ENCODE results near the gene NGEF. TPM values are rescaled to one million over a fixed set of nuclear protein-coding genes. Genes with fewer than 3 reads are reported as not detected.

Gene NGEF
- total RNA-seq, 1 donor from 2014 or later = 1.2 TPM

- peaks cover under 1% of the 10 kb centered on the region for H3K27me3 Mint-ChIP-seq
- no peak for DNase-seq (ENCODE audit: low spot score, unreplicated experiment)
- H3K4me3 Mint-ChIP-seq (ENCODE audit: low read depth) = no peak overlapping the region
- no peak for TF ChIP-seq CTCF (IDR thresholded peaks at IDR 0.05; ENCODE audit: unreplicated experiment)
- no peaks in the 10 kb centered on the region for H3K9me3 Mint-ChIP-seq (ENCODE audit: low read depth)
- H3K36me3 Mint-ChIP-seq (ENCODE audit: insufficient read depth) = no peaks in the 10 kb centered on the region
- H3K27ac Mint-ChIP-seq = no peak overlapping the region
- H3K4me1 Mint-ChIP-seq (ENCODE audit: low read depth) = no peaks in the 10 kb centered on the region
These were observed 41.3 kb downstream of the NGEF start for GRCh38 chr2:232971744-232972143.

DNA sequence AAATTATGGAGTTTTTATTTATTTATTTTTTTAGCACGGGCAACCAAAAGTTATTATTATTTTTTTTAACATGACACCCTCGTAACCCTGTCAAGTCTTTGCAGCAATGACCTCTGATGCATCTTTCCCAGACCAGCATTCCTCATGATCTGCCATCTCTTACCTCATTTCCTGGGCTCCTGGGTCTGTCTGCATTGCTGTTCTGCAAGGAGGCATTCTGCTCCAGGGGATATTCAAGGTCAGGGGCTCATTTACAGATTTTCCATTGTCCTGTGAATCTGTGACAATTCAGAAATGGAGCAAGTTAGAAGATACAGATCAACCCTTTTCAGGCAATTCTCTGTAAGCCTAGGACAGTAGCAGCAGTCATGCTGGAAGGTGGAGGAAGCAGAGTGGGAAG, 43.0 kb downstream of the NGEF start:
- no peak overlapping the region for H3K4me3 Mint-ChIP-seq (ENCODE audit: low read depth)
- no peak overlapping the region for H3K27ac Mint-ChIP-seq
- no peaks in the 10 kb centered on the region for H3K36me3 Mint-ChIP-seq (ENCODE audit: insufficient read depth)
- no peak for TF ChIP-seq CTCF (IDR thresholded peaks at IDR 0.05; ENCODE audit: unreplicated experiment)
- H3K4me1 Mint-ChIP-seq (ENCODE audit: low read depth) = no peaks in the 10 kb centered on the region
- DNase-seq (ENCODE audit: low spot score, unreplicated experiment) = no peak
- no peaks in the 10 kb centered on the region for H3K9me3 Mint-ChIP-seq (ENCODE audit: low read depth)
- H3K27me3 Mint-ChIP-seq = peaks cover 3% of the 10 kb centered on the region

GRCh38 chr2:232967474-232967873, 45.6 kb downstream of the NGEF start:
- Mint-ChIP-seq H3K27me3 (peaks cover 3% of the 10 kb centered on the region), H3K4me3 (ENCODE audit: low read depth) (no peak overlapping the region), H3K4me1 (ENCODE audit: low read depth) (no peaks in the 10 kb centered on the region), H3K9me3 (ENCODE audit: low read depth) (no peaks in the 10 kb centered on the region), H3K36me3 (ENCODE audit: insufficient read depth) (no peaks in the 10 kb centered on the region), H3K27ac (no peak overlapping the region)
- DNase-seq (ENCODE audit: low spot score, unreplicated experiment) = no peak
- no peak for TF ChIP-seq CTCF (IDR thresholded peaks at IDR 0.05; ENCODE audit: unreplicated experiment)

DNA sequence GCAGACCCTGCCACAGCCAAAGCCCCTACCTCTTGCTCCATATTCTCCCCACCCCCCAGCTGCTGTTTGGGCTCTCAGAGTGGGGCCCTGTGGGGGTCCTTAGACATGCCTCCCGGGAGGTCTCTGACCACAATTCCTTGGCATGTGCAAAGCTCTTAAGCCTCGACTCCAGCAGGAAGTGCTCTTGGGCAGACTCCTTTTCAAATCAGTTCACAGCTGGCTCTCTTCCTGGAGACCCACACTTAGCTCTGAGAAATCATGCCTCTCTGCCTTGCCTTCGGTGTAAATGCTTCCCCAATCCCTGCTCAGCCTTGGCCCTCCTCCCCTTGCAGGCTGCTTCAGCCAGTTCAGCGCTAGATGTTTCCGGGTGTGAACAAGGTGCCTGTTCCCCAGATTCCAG, 46.9 kb downstream of the NGEF start:
- H3K4me3 Mint-ChIP-seq (ENCODE audit: low read depth) = no peak overlapping the region
- H3K4me1 Mint-ChIP-seq (ENCODE audit: low read depth) = no peaks in the 10 kb centered on the region
- no peak for TF ChIP-seq CTCF (IDR thresholded peaks at IDR 0.05; ENCODE audit: unreplicated experiment)
- H3K36me3 Mint-ChIP-seq (ENCODE audit: insufficient read depth) = no peaks in the 10 kb centered on the region
- no peaks in the 10 kb centered on the region for H3K9me3 Mint-ChIP-seq (ENCODE audit: low read depth)
- H3K27me3 Mint-ChIP-seq = peaks cover 3% of the 10 kb centered on the region
- no peak for DNase-seq (ENCODE audit: low spot score, unreplicated experiment)
- H3K27ac Mint-ChIP-seq = no peak overlapping the region

- no peaks in the 10 kb centered on the region for H3K36me3 Mint-ChIP-seq (ENCODE audit: insufficient read depth)
- no peak for DNase-seq (ENCODE audit: low spot score, unreplicated experiment)
- H3K9me3 Mint-ChIP-seq (ENCODE audit: low read depth) = peaks cover 3% of the 10 kb centered on the region
- no peak overlapping the region for H3K4me3 Mint-ChIP-seq (ENCODE audit: low read depth)
- peaks cover 3% of the 10 kb centered on the region for H3K27me3 Mint-ChIP-seq
- H3K4me1 Mint-ChIP-seq (ENCODE audit: low read depth) = no peaks in the 10 kb centered on the region
- no peak overlapping the region for H3K27ac Mint-ChIP-seq
- TF ChIP-seq CTCF (IDR thresholded peaks at IDR 0.05; ENCODE audit: unreplicated experiment) = no peak
These were observed 49.1 kb downstream of the NGEF start for GRCh38 chr2:232963913-232964312.
